Measurements from ENCODE around the gene BRPF3. TPM values are rescaled to one million over a fixed set of nuclear protein-coding genes. Genes with fewer than 3 reads are reported as not detected.

The BRPF3 gene
- total RNA-seq, 1 donor from 2014 or later: 6.3 TPM

GRCh38 chr6:36244641-36245280 is 48.2 kb downstream of the BRPF3 start:
- DNase-seq (ENCODE audit: low read depth) (no peak), FAIRE-seq (no peak)
- Histone ChIP-seq H3K36me3 (ENCODE audit: control insufficient read depth, insufficient read depth, low read length) (no peaks in the 10 kb centered on the region), H3K27me3 (ENCODE audit: control insufficient read depth, insufficient read depth, low read length) (no peaks in the 10 kb centered on the region), H3K4me3 (ENCODE audit: low read depth, low read length) (no peak overlapping the region)
- no peak for TF ChIP-seq CTCF (IDR thresholded peaks at IDR 0.05; ENCODE audit: insufficient read depth, low read length, severe bottlenecking)

GRCh38 chr6:36245572-36246061 is 49.1 kb downstream of the BRPF3 start:
- H3K27me3 ChIP-seq (ENCODE audit: control insufficient read depth, insufficient read depth, low read length): no peaks in the 10 kb centered on the region
- TF ChIP-seq CTCF (IDR thresholded peaks at IDR 0.05; ENCODE audit: insufficient read depth, low read length, severe bottlenecking): peak; percentile 16
- H3K36me3 ChIP-seq (ENCODE audit: control insufficient read depth, insufficient read depth, low read length): no peaks in the 10 kb centered on the region
- no peak overlapping the region for H3K4me3 ChIP-seq (ENCODE audit: low read depth, low read length)
- DNase-seq (ENCODE audit: low read depth) (no peak), FAIRE-seq (no peak)

GRCh38 chr6:36246506-36247268 is 50.1 kb downstream of the BRPF3 start:
- Histone ChIP-seq H3K36me3 (ENCODE audit: control insufficient read depth, insufficient read depth, low read length) (no peaks in the 10 kb centered on the region), H3K27me3 (ENCODE audit: control insufficient read depth, insufficient read depth, low read length) (no peaks in the 10 kb centered on the region), H3K4me3 (ENCODE audit: low read depth, low read length) (no peak overlapping the region)
- no peak for TF ChIP-seq CTCF (IDR thresholded peaks at IDR 0.05; ENCODE audit: insufficient read depth, low read length, severe bottlenecking)
- peak; percentile 73 for DNase-seq (ENCODE audit: low read depth)
- no peak for FAIRE-seq

GRCh38 chr6:36247693-36248092 is 51.1 kb downstream of the BRPF3 start:
- H3K27me3 ChIP-seq (ENCODE audit: control insufficient read depth, insufficient read depth, low read length): no peaks in the 10 kb centered on the region
- FAIRE-seq (no peak), DNase-seq (ENCODE audit: low read depth) (peak; percentile 46)
- no peaks in the 10 kb centered on the region for H3K36me3 ChIP-seq (ENCODE audit: control insufficient read depth, insufficient read depth, low read length)
- H3K4me3 ChIP-seq (ENCODE audit: low read depth, low read length): no peak overlapping the region
- no peak for TF ChIP-seq CTCF (IDR thresholded peaks at IDR 0.05; ENCODE audit: insufficient read depth, low read length, severe bottlenecking)

GRCh38 chr6:36248980-36249379 is 52.4 kb downstream of the BRPF3 start:
- DNase-seq (ENCODE audit: low read depth) (peak; percentile 70), FAIRE-seq (no peak)

More at GRCh38 chr6:36248980-36249379, 52.4 kb downstream of the BRPF3 start:
- TF ChIP-seq CTCF (IDR thresholded peaks at IDR 0.05; ENCODE audit: insufficient read depth, low read length, severe bottlenecking): peak; percentile 9
- Histone ChIP-seq H3K27me3 (ENCODE audit: control insufficient read depth, insufficient read depth, low read length) (no peaks in the 10 kb centered on the region), H3K4me3 (ENCODE audit: low read depth, low read length) (no peak overlapping the region), H3K36me3 (ENCODE audit: control insufficient read depth, insufficient read depth, low read length) (no peaks in the 10 kb centered on the region)

All from bronchial epithelial cell (primary cell).